PFSK-1 (cell line): Measurements from ENCODE around the gene TRIP4.

Experiments
- FOXP2 ChIP-seq: optimal IDR thresholded peaks from 2 replicates; pipeline ENCODE3; 2011; ENCODE audit warnings: borderline replicate concordance, control low read depth, inconsistent platforms; ENCODE audit not compliant: insufficient read depth; ENCODE audit errors: extremely low read length, extremely low read depth
- POLR2AphosphoS5 ChIP-seq: IDR thresholded peaks from 2 replicates; pipeline ENCODE4 v1.6.1; 2012; ENCODE audit warnings: low read depth, mild to moderate bottlenecking, control low read depth, low read length, moderate library complexity
- REST ChIP-seq, 2 experiments: IDR thresholded peaks; 2 replicates each; pipeline versions ENCODE4 v1.6.1 to v1.8.0; 2011 to 2012; ENCODE audit warnings: low read depth in 2 of 2, low read length in 2 of 2, control low read depth in 1 of 2, inconsistent platforms in 1 of 2, mild to moderate bottlenecking in 1 of 2, moderate library complexity in 1 of 2; ENCODE audit not compliant: insufficient read depth in 1 of 2
- SIN3A ChIP-seq: IDR thresholded peaks from 2 replicates; pipeline ENCODE4 v1.6.1; 2012; ENCODE audit warnings: mild to moderate bottlenecking, low read length, moderate library complexity, borderline replicate concordance; ENCODE audit not compliant: insufficient read depth
- TAF1 ChIP-seq: IDR thresholded peaks from 2 replicates; pipeline ENCODE4 v1.6.1; 2012; ENCODE audit warnings: low read length, control low read depth, borderline replicate concordance; ENCODE audit not compliant: insufficient read depth

Gene TRIP4

GRCh38 chr15:64400583-64400982 lies 12.9 kb downstream of the TRIP4 start:
- TF ChIP-seq POLR2AphosphoS5 (no peak), SIN3A (no peak), FOXP2 (no peak), TAF1 (no peak), REST (IDR thresholded peaks at IDR 0.05; ENCODE audit: insufficient read depth in 1 of 2, low read depth in 2 of 2, low read length in 2 of 2) (no peak)

GRCh38 chr15:64412216-64412615 lies 24.6 kb downstream of the TRIP4 start:
- TF ChIP-seq POLR2AphosphoS5 (no peak), FOXP2 (no peak), TAF1 (no peak), REST (IDR thresholded peaks at IDR 0.05; ENCODE audit: insufficient read depth in 1 of 2, low read depth in 2 of 2, low read length in 2 of 2) (no peak), SIN3A (no peak)

DNA sequence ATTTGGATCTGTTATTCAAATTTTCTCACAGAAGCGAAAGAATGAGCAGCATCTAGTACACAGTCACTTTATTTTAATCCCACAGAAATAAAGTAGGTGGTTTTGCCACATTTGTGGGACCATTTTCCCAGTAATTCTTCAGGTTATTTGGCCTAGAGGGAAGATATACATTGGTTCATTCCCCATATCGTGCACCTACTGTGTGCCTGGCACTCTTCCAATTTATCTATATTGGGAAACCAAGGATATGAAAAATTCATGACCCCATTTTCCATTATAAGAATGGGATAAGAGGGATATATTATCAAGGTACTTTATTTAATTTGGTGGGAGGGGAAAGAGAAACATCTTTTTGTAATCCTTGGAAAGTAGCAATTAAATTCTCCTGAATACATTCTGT lies 35.1 kb downstream of the TRIP4 start:
- TF ChIP-seq TAF1 = no peak
- no peak for TF ChIP-seq REST (IDR thresholded peaks at IDR 0.05; ENCODE audit: insufficient read depth in 1 of 2, low read depth in 2 of 2, low read length in 2 of 2)
- TF ChIP-seq POLR2AphosphoS5 = no peak
- TF ChIP-seq SIN3A = no peak

DNA sequence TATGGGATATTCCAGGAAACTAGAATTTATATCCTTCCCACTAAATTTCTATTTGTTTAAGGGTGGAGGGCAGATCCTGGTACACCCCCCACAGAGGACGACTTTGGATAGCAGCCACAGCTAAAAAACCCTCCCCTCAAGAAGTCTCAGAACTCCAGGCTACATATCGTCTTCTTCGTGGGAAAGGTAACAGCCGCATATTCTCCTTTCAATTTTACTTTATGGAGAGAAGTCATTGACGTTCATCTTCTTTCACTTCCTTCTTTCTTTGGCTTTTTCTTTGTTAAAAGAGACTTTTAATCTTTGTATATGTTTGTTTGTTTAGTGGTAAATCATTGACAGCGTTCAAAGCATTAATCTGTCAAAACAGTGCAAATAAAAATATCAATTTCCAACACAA lies 36.3 kb downstream of the TRIP4 start:
- TF ChIP-seq SIN3A = no peak

GRCh38 chr15:64425221-64425620 lies 37.6 kb downstream of the TRIP4 start:
- TF ChIP-seq SIN3A (no peak), POLR2AphosphoS5 (no peak), TAF1 (no peak), REST (IDR thresholded peaks at IDR 0.05; ENCODE audit: insufficient read depth in 1 of 2, low read depth in 2 of 2, low read length in 2 of 2) (no peak), FOXP2 (no peak)
